DMS114 treated with DMSO at 0.1 percent for 48 hours (cell line): ENCODE measurements around the gene ALDH1L1.

Experiments used
- DNase-seq: peaks from one replicate; lab custom pipeline; 2025; ENCODE audit not compliant: unreplicated experiment; lab: John Stamatoyannopoulos, UW

ALDH1L1 gene

DNA sequence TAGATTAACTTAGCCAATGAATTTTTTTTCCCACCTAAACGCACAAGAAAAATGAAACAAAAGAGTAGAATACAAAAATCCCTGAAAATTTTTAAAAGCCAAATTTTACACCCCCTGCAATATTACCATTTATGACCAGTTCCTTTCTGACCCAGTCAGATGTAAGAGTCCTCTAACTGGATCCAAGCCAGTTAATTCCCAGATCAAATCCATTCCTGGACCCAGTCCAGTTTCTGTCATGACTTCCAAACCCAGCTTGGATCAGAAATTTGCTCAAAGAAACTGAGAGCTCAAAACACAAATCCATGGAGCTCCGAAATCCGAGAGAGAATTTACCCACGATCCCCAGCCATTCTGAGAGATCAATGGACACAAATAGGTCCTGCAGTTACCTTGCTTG is 17.0 kb upstream of the ALDH1L1 start:
- no peak for DNase-seq

DNA sequence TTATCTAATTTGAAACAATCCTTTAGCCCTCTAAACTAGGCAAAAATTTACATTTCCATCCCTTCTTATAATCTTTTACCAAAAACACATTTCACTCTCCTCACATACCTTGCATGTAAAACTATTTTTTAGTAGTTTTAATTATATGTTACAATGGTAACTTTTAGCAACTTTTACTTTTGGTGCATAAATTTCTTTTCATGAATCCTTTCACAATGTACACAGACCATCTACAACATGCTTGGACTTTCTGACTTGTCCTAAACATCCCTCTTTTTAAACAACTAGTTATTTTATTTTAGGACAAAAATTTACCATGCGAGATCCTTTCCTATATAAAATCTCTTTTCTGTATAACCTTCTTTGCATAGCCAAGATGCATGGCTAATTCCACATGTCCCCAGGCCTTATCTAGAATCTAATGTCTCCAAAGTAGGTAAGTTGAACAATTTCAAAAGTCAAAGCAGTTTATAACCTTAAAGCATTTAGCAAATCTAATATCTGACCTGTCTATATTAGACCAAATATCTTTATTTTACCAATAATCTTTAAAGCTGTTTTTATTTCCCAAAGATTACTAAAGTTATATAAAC is 14.4 kb upstream of the ALDH1L1 start:
- no peak for DNase-seq

DNA sequence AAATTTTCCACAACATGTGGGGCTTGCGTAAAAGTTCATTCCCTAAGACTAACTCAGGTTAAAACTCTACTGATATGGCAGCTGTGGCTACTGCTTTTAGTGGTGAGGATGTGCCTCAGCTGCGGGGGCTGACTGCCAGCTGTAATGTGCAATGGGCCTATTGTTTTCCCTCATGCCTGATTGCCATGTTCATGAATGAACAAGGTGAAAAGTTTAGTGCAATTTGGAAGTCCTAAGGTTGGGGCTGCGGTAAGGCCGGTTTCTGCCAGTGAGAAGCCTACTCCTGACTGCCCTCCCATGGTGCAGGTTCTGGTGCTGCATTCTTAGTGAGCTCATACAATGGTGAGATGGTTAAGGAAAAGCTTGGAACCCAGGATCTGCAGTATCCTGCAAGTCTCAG is 10.9 kb upstream of the ALDH1L1 start:
- DNase-seq: no peak

DNA sequence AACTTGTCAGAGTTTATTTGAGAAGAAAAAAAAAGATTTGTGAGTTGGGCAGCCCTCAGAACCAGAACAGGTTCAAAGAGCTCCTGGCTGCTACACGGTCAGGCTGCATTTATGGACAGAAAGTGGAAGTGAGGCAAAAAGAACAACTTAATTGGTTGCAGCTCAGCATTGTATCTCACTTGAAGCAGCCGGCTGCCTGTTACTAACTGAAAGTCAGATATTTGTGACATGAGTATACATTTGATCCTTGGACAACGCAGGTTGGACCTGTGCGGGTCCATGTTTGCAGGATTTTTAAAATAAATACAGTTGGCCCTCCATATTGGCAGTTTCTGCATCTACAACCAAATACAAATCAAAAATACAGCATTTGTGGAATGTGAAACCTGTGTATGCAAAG is 7.5 kb upstream of the ALDH1L1 start:
- DNase-seq: no peak

DNA sequence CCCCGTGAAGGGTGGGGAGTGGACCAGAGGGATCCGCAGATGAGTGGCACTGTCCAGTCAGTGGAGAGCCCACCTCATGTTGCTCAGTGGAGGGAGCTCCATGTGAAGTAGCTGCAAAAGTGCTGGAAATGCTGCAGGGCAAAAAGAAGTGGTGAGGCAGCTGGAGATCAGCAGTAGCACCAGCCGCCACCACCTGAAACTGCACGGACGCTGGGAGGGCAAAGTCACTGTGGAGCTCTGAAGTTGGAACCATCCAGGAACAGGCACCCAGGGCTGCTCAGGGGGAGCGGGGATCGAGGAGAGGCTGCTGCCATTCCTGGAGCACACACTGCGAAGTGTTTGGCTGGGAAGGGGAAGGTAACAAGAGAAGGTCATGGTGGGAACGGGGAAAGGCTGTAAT is 6.4 kb upstream of the ALDH1L1 start:
- DNase-seq: no peak

DNA sequence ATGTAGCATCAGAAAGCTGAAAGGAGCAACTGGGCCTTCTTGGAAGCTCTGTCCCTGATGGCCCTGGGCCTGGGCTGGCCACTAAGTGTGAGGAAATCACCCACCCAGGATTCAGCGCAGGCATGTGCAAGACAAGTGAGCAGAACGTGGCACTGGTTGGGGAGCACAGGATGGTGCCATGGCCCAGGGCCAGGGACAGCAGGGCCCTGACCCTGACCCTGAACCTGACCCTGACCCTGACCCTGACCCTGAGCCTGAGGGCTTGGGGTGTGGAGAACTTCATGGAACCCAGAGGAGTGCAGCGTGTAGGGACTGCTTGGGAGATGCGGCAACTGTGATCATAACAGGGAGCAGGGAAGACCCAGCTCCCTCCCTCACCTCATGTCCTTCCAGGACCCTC is 5.9 kb upstream of the ALDH1L1 start:
- DNase-seq: no peak

DNA sequence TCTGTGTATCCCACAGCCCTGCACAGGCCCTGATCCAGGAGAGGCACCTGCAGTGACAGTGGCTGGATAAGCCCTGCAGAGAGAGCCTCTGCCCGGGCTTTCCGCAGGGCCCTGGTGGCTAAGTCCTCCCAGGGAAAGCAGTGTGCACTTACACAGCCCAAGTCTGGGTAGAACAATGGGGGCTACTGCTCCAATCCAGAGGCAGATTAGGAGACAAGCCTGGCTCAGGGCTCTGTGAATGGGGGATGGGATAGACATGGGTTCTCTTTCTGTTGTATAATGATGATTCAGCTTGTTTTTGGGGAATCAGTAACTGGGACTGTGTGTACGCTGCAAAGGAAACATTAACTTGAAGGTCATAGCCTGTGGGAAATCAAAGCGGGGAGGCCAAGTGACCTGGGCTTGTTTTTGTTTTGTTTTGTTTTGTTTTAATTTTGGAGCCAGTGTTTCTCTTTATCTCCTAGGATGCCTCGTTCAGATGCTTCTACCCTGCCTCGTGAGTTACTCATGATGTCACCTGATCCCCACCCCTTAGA is 4.1 kb upstream of the ALDH1L1 start:
- DNase-seq: no peak

DNA sequence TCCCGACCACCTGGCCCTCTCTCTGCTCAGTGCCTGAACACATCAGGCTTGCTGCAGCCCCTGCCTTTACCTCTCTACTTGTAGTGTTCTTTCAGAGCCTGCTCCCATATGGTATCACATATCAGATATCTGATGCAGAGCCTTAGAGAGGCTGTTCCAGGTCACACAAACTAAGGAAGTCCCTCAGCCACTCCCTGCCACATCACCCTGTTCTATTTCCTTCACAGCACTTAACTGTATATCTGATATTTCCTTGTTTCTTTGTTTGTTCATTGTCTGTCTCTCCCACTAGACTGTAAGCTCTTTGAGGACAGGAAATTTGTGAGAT is 976 bp upstream of the ALDH1L1 start:
- no peak for DNase-seq

DNA sequence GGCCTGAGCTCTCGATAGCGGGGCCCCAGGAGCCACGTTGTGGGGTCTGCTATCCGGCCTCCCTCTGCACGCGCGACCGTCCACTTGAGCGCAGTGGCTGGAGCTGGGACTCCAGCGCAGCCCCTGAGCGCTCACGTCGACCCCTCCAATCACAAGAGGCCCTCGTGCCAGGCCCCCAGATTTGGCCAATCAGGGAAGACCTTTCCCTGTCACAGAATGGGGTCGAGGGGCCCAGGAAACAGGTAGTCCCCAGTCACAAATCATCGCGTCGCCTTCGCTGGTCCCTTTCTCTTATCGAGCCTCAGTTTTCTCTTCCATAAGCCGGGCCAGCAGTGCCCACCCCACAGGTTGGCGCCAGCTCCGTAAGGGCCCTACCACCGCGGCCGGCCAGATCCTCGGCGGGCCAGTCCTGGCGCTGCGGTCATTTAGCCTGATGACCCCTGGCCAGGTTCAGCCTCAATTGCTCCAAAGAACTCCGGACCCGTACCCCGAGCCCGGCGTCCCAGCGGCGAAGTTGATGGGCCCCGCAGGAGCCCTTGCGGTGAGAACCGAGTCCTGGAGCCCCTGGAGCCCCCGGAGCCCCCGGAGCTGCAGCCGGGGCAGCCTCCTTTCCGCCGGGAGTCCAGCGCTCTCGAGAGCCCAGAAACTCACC is 435 bp downstream of the ALDH1L1 start:
- DNase-seq: no peak

DNA sequence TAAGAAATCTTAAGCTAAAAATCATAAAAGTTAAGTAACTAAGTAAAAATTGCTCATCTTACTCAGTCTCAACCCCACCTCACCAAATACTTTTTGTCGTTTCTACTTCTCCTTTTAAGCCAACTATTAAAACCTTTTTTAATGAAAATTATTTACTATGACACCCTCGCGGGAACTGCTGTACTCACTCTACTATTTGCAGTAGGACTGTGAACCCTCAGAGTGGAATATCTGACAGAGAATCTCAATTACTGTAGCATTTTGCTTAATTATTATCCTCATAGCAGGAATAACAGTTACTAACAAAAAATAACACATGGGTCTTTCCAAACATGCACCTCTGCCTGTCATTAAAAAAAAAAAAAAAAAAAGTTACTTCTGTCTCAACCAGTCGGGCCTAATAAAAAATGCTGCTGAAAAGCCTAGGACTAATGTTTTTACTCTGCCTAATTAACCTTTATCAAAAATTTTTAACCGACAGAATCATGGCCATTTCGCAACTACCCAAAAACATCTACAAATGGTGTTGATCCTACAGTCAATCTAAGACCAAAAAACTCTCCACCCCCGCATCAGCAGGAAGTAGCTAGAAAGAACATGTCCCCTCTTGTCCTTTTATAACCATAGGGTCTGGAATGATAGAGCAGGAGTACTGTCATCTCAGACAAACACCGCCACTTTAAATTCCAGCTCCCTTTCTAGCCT is 10.2 kb downstream of the ALDH1L1 start:
- DNase-seq: no peak

DNA sequence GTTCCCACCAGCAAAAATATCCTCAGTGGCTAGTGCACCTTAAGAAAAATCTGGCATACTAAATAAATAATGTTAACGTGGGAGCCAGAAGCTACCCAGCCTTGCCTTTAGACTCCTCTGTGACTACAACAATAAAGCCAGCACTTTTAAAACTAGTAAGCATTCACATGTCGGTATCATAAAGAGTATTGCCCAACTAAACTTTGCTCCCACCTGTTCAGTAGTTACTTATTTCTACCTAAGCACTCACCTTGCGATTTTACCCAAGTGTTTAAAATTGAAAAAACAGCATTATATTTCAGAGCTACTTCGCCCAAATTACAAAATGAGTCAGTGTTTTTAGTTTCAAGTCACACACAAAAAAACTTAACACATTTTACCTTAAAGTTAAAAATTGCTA is 12.8 kb downstream of the ALDH1L1 start:
- DNase-seq: no peak

DNA sequence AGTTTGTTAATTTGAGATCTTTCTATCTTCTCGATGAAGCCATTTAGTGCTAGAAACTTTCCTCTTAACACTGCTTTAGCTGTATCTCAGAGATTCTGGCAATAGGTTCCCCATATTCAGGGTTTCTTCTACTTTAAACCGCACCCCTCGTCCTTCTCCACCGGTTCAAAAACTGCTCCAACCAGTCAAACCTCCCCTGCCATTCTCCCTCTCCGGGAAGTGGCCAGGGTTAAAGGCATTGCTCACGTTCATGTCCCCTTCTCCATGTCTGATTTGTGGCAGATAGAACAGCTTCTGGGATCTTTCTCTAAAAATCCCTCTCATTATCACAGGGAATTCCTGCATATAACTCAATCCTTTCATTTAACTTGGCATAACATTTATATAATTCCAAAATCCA is 14.4 kb downstream of the ALDH1L1 start:
- DNase-seq: no peak

DNA sequence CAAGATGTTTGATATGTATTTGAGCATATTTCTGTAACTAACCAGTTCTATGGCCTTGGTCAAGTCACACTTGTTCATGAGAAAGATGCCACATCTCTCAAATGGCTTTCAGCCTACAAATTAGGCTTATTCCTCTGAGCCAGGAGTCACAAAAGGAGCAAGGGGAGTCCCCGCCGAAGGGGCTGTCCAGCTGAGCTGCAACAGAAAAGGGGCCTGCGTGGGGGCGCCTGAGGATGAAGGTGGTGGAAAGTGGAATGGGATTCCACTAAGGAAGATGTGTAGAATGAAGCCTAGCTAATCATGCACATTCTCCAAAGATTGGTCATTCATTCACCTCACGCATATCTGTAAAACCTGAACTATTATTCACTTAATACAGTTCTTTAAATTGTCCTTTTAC is 19.1 kb downstream of the ALDH1L1 start:
- DNase-seq: no peak

DNA sequence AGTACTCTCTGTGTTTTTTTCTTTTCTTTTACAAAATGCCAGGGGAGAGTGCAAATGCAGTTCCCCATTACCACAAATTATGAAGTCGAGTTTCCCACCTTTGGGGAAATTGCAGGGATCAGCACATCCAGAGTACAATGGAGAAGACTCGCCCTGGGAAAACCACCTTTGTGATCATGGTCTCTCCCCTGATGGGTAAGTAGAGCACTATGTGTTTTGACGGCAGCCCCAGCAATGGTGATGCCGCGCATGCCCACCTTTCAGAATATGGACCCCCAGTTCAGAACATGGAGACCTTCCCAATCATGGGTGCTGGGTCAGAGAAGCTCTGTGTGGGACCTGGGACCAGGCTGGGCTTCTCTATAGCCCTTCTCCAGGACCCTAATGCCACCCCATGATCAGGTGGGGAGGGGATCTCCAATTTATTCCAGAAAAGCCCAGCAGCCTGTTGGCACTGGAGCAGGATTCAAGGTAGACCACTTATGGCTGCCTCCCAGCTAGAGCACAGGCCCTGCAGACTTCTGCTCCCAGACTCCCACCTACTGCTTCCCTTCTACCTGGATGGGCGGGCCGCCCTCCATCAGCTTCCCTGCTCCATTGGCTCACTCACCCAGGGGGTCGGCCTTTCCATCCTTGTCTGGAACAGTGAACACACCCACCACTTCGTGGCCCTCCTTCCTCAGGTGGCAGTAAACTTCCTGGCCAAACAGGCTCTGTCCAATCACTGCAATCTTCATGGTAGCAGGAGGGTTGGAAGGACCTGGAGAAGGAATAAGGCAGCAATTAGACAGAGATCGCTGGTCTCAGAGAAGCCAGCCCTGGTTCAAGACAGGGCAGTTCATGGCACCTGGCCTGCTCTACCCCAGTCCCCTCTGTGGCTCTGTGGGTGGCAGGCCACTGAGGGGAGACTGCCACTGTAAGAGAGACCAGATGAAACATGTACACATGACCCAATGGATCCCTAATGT is 19.9 kb downstream of the ALDH1L1 start:
- DNase-seq: no peak

DNA sequence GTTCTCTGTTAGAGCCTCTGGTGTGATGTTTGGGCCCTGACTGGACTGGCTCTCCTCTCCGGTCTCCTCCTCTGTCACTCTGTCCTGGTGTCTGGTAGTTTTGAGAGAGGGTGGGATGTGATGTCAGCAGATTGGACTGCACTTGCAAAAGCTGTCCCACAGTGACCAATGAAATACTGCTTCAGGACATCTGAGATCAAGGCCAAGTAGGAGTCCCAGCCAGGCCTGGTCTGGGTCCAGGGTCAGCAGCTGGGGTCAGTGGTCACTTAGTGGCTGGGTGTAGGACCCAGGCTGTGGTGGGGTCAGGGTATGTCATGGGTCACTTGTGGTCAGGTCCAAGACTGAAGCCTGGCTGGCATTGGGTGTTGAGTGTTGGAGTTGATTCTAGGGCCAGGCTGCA is 20.9 kb downstream of the ALDH1L1 start:
- no peak for DNase-seq

DNA sequence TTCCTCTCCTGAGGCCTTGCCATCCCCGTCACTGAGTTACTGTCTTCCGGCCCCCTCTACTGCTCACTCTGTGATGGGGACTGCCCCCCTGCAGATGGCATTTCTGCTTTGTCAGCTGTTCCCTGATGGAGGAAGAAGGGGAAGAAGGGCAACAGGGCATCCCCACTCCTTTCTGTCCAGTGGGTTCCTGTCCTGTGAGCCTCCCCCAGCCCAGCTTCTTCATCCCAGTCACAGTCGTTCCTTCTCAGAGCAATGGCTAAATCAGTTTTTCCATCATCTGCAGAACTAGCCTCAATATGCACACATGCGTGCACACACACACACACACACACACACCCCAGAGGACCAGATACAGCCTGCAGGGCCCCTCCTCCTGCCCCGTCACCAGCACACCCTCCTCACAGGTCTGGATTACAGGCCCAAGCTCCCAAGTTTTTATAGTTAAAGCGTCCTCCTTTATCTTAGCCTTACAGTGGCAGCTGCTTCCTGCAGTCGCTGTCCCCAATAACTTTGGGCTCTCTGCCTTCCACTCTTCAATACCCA is 21.4 kb downstream of the ALDH1L1 start:
- no peak for DNase-seq

DNA sequence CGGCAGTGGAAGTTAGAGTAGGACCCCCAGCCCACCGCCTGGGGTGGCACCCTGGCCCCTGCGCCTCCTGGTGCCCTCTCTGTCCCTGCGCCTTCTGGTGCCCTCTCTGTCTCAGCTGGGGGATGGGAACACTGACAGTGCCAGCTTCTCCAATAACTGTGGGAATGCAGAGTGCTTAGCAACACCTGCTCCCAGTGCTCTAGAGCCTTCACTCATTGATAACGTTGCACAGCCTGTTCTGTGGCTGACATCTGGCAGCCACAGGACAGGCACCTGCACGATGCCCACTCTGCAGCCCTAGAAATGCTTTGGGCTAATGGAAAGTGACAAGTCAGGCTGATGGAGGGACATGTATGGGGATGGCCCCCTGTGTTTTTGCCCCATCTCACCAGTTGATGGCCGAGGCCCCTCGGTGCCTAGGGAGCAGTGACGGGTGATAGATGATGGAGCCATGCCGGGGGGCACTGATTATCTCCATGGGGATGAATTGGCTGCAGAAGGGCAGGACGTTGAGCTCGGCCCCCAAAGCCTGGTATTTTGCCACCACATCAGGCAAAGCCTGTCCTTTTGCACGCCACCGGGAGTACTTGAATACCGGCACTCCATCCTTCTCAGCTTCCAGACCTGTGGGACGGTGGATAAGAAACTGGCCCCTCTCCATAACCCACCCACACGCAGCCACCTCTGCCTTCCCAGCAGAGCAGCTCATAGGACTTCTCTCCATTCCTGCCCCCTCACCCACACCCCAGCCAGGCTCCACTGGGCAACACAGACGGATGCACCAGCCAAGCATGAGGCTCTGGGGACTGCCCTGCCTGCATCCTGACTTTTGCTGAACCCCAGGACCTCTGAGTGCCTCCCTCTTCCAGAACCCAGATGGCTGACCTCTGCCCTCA is 22.1 kb downstream of the ALDH1L1 start:
- no peak for DNase-seq

DNA sequence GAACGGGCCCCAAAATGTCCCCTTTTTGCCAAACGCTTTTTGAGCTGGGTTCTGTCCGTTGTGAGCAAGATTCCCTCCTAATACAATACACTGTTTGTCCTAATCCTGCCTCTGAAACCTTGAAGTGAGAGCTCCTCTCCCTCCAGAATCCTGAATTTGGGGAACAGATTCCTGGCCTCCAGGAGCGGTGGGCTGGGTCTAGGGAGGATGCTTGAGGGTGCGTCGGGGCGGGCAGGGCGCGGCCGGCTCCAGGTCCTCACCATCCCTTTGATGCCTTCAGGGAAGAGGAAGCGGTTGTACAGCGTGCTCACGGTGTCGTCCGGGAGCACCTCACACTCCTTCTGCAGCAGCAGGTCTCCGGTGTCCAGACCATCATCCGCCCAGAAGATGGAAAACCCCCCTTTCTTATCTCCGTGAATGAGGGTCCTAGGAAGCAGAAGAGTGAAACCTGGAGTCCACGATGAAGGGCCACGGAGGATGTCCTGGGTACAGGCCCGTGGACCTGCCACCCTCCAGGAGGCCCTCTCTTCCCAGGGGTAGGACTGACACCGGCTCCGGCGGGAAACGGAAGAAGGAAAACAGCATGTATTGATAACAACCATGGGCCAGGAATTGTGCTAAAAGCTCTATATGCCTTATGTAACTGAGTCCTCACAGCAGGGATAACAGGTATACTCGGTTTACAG is 23.2 kb downstream of the ALDH1L1 start:
- DNase-seq: no peak

DNA sequence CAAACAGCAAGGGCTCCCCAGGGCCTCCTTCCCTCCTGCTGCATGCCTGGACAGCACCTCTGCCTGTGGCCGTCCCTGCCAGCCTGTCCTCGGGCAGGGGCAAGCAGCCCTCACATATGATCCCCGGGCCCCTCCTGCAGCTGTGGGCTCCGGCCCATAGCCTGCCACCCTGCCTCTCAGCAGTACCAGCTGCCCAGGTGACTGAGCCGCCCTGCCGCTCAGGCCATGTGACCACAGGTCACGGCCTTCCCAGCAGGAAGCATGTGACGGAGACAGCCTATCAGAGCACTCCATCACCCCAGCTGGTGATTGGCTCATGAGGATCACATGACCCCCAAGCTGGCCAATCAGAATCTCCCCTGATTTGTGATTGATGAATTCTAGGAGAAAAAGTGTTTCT is 23.9 kb downstream of the ALDH1L1 start:
- no peak for DNase-seq

DNA sequence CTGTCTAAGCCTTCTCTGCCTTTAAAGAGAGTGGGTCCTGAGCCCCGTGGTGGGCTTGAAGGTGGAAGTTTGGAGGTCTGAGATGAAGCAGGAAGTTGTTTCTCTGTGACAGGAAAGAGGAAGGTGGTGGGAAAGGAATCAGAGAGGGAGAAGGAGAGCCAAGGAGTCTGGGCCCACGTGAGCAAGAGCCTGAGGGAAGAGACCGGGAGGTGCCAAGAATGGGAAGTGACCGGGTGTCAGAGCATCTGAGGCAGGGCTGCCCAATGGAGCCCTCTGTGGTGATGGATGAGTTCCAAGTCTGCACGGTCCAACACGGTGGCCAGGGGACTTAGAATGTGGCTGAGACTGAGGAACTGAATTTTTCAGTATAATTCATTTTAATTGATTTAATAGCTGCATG is 24.6 kb downstream of the ALDH1L1 start:
- DNase-seq: no peak
